ENCODE measurements around the gene ASPSCR1.

Gene ASPSCR1

DNA sequence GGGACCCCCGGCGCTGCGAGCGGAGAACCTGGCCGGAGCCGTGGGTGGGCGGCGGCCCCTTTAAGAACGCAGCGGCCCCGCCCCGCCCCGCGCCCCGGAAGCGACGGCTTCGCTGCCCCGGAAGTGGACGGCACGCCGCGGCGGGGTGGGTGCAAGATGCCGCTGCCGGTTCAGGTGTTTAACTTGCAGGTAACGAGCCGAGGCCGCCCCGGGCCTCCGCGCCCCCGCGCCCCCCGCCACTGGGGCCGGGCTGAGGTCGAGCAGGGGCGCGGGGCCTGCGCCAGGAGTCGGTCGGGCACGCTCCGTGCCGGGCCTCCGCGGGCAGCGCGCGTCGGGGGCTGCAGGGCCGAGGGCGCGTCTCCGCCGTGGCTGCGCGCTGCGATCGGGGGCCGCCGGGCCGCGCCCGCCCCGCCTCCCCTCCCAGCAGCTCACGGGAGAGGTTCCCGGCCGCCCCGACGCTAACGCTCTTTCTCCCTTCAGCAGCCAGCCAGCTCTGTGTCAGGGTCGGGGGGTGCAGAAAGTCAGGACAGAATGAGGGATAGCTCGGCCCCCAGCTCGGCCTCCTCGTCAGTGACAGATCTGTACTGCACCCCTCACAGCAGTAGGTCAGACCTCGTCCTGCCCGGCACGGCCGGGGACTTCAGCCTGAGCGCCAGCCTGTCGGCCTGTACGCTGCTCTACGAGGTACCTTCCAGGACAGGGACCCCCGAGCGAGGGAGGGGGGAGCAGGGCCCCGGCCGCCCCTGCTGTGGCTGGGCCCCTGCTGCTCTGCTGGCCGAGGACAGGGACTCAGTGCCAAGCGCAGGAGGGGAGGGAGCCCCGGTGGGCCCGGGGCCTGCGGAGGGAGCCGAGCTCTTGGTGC, 74.6 kb downstream of the ASPSCR1 start, which contains the start of the genes GPS1 and RFNG:
TSS of gene GPS1 (plus strand) at position 123 of the 862 bp plus-strand sequence. CDS start at position 157, 34 bp downstream.
TSS of gene RFNG (minus strand) at position 36 of the 862 bp plus-strand sequence. CDS start 45 bp downstream, outside the sequence.
- peak; percentile 79 for DNase-seq (ENCODE audit: low spot score)
- no peaks in the 10 kb centered on the region for H3K9me3 Mint-ChIP-seq
- H3K27ac Mint-ChIP-seq, result peak within 1 kb of the TSS; percentile 91
- H3K4me1 Mint-ChIP-seq (ENCODE audit: low read depth), result peaks cover 3% of the 10 kb centered on the region
- H3K4me3 Mint-ChIP-seq, result peak within 1 kb of the TSS; percentile 89
- peaks cover 13% of the 10 kb centered on the region for H3K36me3 Mint-ChIP-seq (ENCODE audit: low read depth)
- H3K27me3 Mint-ChIP-seq (ENCODE audit: low read depth), result no peaks in the 10 kb centered on the region

DNA sequence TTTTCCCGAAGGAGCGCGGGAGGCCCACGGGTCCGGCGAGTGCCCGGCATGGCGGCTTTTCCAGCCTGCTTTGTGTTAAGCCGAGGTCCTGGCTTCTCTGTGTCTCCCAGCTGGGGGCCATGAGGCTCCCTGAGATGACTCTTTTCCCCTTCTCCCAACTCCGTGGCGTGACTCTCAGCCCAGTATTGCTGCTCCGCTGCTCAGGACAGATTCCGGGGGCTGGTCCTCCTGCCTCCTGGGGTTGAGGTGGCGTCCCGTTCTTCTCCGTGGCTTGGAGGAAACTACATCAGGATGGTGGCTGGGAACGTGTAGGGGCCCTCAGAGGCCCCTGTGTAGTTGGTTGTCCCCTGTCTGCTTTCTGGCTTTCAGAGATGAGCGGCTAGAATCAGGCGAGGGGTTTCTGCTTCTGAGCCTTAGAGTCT, 75.2 kb downstream of the ASPSCR1 start:
- peak overlapping the region; percentile 79 for H3K4me3 Mint-ChIP-seq
- H3K36me3 Mint-ChIP-seq (ENCODE audit: low read depth), result peaks cover 14% of the 10 kb centered on the region
- no peak for DNase-seq (ENCODE audit: low spot score)
- peaks cover 3% of the 10 kb centered on the region for H3K4me1 Mint-ChIP-seq (ENCODE audit: low read depth)
- peak overlapping the region; percentile 36 for H3K27ac Mint-ChIP-seq
- H3K9me3 Mint-ChIP-seq, result no peaks in the 10 kb centered on the region
- H3K27me3 Mint-ChIP-seq (ENCODE audit: low read depth), result no peaks in the 10 kb centered on the region

DNA sequence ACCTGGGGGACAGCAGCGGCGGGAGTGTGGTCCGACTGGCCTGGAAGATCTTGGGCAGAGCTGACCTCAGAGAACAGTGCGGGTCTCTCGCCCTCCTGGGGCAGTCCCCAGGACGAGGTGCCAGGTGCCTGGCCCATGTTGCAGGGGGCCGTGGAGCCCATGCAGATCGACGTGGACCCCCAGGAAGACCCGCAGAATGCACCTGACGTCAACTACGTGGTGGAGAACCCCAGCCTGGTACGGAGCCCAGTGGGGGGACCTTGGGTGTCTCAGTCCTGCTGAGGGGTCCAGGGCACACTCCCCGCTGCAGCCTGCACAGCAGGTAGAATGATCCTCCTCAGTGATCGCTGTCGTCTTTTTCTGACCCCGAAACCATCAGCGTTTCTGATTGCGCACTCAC, 75.7 kb downstream of the ASPSCR1 start:
- Mint-ChIP-seq H3K27me3 (ENCODE audit: low read depth) (no peaks in the 10 kb centered on the region), H3K9me3 (no peaks in the 10 kb centered on the region), H3K4me1 (ENCODE audit: low read depth) (peaks cover 3% of the 10 kb centered on the region), H3K27ac (no peak overlapping the region), H3K4me3 (peak overlapping the region; percentile 79), H3K36me3 (ENCODE audit: low read depth) (peaks cover 18% of the 10 kb centered on the region)
- DNase-seq (ENCODE audit: low spot score), result no peak

DNA sequence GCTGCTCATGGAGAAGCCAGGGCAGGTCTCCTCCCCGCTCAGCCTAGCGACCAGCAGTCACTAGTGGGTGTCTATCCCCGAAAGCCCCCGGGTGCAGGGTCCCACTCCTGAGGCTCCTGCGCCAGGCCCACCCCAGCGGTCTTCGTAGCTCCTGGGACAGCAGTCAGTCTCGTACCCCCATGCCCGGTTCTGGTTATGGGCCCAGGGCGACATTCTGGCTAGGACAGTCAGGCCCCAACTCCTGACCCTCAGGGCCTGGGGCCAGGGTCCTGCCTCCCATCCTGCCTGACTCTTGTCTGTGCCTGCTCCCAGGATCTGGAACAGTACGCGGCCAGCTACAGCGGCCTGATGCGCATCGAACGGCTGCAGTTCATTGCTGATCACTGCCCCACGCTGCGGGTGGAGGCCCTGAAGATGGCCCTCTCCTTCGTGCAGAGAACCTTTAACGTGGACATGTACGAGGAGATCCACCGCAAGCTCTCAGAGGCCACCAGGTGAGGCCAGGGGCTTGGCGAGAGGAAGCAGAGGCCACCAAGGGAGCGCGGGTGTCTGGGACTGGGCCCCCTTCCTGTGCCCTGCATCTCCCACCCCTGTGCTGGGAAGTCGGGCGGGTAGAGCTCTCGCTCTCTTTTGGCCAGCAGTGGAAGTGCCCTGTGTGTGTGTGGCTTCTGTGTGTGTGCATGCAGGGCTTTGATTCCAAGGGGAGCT, 76.3 kb downstream of the ASPSCR1 start:
- no peak overlapping the region for H3K27ac Mint-ChIP-seq
- no peaks in the 10 kb centered on the region for H3K9me3 Mint-ChIP-seq

DNA sequence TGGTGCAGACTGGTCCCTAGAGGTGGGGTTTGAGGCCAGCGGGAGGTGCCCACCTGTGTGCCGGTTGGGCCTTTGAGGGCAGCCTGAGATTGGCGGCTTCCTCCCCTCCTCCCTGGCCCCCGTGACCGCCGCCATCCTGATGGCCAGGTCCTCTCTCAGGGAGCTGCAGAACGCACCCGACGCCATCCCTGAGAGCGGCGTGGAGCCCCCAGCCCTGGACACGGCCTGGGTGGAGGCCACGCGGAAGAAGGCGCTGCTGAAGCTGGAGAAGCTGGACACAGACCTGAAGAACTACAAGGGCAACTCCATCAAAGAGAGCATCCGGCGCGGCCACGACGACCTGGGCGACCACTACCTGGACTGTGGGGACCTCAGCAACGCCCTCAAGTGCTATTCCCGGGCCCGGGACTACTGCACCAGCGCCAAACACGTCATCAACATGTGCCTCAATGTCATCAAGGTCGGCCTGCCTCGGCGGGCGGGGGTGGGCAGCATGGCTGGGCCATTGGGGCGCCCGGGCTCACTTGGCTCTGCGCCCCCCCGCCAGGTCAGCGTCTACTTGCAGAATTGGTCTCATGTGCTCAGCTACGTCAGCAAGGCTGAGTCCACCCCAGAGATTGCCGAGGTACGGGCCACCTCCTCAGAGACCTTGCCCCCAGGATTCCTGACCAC, 77.1 kb downstream of the ASPSCR1 start:
- Mint-ChIP-seq H3K9me3 (no peaks in the 10 kb centered on the region), H3K36me3 (ENCODE audit: low read depth) (peaks cover 18% of the 10 kb centered on the region), H3K4me1 (ENCODE audit: low read depth) (peaks cover 3% of the 10 kb centered on the region), H3K4me3 (no peak overlapping the region), H3K27ac (no peak overlapping the region), H3K27me3 (ENCODE audit: low read depth) (no peaks in the 10 kb centered on the region)
- DNase-seq (ENCODE audit: low spot score), result no peak

More for the DNA sequence above, 76.3 kb downstream of the ASPSCR1 start:
- peaks cover 18% of the 10 kb centered on the region for H3K36me3 Mint-ChIP-seq (ENCODE audit: low read depth)
- peak overlapping the region; percentile 79 for H3K4me3 Mint-ChIP-seq
- H3K4me1 Mint-ChIP-seq (ENCODE audit: low read depth), result peaks cover 3% of the 10 kb centered on the region
- H3K27me3 Mint-ChIP-seq (ENCODE audit: low read depth), result no peaks in the 10 kb centered on the region
- no peak for DNase-seq (ENCODE audit: low spot score)

DNA sequence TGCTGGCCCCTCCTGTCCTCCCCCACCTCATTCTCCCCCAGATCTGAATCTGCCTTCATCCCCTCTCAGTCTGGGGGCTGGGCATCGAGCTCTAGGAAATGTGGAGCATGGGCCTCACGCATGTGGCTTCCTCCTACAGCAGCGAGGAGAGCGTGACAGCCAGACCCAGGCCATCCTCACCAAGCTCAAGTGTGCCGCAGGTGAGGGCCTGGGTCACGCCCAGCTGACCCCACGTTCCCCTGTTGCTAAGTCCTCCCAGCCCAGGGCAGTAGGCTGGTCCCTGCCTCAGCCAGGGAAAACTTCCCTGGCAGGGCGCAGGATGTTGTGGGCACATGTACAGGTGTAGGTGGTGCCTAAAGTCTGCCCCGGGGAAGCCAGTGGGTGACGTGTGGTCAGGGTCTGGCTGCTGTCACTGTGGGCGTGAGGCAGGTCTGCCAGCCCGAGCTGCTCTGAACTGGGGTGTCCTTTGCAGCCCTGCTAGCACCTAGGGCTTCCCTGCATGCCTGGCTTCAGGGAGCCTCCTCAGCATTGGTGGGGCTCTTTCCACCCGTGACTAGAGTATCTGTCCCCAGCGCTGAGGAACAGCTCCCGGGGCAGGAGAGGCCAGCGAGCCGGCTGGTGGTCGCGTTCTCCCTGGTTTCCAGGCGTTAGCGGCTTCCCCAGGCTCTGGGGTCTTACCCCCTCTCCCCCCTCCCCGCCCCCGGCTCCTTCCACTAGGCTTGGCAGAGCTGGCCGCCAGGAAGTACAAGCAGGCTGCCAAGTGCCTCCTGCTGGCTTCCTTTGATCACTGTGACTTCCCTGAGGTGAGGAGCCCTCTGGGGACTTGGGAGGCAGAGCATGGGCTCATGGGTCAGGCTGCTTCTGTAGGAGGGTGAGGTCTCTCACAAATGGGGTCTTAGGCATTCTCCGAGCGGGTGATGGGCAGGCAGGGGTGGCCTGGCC, 77.9 kb downstream of the ASPSCR1 start:
- Mint-ChIP-seq H3K4me1 (ENCODE audit: low read depth) (peaks cover 3% of the 10 kb centered on the region), H3K9me3 (no peaks in the 10 kb centered on the region), H3K27me3 (ENCODE audit: low read depth) (no peaks in the 10 kb centered on the region), H3K36me3 (ENCODE audit: low read depth) (peaks cover 22% of the 10 kb centered on the region), H3K27ac (no peak overlapping the region), H3K4me3 (no peak overlapping the region)
- no peak for DNase-seq (ENCODE audit: low spot score)

DNA sequence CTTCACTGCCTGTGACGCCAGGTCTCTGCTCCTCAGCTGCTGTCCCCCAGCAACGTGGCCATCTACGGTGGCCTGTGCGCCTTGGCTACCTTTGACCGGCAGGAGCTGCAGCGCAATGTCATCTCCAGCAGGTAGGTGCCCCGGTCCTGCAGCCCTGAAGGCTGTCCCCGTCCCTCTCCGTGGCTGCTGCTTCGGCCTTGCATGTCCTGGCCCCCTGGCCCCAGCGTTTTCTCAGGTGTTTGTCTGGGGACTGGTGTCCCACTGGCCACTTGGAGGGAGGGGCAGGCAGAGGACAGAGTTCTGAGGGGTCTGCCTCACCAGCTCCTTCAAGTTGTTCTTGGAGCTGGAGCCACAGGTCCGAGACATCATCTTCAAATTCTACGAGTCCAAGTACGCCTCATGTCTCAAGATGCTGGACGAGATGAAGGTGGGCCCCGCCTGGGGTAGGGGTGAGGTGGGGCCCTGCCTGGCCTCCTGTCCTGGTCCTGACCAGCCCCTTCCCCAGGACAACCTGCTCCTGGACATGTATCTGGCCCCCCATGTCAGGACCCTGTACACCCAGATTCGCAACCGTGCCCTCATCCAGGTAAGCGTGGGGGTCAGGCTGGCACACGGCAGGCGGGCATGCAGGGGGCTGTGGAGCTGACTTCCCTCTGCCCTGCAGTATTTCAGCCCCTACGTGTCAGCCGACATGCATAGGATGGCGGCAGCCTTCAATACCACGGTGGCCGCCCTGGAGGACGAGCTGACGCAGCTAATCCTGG, 78.7 kb downstream of the ASPSCR1 start:
- Mint-ChIP-seq H3K9me3 (no peaks in the 10 kb centered on the region), H3K27me3 (ENCODE audit: low read depth) (no peaks in the 10 kb centered on the region), H3K4me3 (no peak overlapping the region), H3K36me3 (ENCODE audit: low read depth) (peaks cover 22% of the 10 kb centered on the region), H3K4me1 (ENCODE audit: low read depth) (peaks cover 3% of the 10 kb centered on the region), H3K27ac (no peak overlapping the region)
- no peak for DNase-seq (ENCODE audit: low spot score)

DNA sequence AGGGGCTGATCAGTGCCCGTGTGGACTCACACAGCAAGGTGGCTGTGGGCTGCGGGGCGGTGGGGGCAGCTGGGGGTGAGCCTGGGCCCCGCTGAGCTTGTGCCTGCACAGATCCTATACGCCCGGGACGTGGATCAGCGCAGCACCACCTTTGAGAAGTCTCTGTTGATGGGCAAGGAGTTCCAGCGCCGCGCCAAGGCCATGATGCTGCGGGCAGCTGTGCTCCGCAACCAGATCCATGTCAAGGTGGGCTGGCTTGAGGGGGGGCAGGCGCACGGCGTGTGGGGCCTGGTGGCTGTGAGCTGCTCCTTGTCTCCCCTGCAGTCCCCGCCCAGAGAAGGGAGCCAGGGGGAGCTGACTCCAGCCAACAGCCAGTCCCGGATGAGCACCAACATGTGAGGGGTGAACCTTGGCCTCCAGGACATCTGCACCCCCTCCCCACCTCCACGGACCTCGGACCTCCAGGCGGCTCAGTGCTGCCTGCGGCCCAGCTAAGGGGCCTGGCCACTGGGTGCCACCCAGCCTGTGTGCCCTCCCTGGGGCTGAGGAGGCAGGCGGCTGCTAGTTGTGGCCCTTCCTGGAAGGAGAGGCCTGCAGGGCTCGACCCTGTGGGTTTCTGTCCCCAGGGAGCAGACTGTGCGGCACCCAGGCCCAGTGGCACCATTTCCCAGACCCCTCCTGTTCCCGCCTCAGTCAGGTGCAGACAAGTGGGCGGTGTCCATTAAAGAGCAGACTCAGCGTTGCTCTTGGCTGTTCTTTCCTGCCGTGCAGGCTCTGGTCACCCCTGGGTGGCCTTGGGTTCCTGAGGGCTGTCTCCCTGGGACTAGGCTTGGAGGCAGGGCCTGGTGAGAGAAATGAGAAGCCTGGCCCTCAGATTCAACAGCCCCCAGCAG, 79.5 kb downstream of the ASPSCR1 start:
- Mint-ChIP-seq H3K4me1 (ENCODE audit: low read depth) (peaks cover 3% of the 10 kb centered on the region), H3K36me3 (ENCODE audit: low read depth) (peaks cover 22% of the 10 kb centered on the region), H3K9me3 (no peaks in the 10 kb centered on the region), H3K4me3 (no peak overlapping the region), H3K27me3 (ENCODE audit: low read depth) (no peaks in the 10 kb centered on the region), H3K27ac (no peak overlapping the region)
- no peak for DNase-seq (ENCODE audit: low spot score)

DNA sequence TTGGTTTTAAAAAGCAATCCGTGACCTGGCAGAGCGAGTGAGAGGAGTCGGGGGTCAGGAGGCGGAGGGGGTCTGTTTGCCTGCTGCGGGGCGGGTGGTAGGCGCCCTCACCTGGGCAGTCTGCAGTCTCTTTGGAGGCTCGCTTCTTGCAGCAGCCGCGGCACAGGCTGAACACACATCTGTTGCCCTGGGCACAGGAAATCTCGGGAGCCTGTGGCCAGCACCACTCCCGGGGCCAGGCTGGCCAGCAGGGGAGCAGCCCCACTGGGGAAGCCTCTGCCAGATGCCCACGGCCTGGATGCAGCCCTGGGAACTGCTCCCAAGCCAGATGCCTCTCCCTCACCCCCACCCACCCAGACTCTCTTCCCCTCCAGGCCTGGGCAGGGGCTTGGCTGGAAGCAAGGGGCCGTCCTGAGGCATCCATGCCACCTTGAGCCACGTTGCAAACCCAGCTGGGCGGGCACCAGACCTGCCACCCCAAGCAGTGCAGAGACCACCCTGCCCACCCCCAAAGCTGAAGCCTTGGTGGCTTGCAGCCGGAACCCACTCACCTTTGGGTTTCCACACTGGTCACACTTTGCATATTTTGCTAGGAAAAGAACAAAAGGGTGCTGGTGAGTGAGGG, 80.9 kb downstream of the ASPSCR1 start:
- Mint-ChIP-seq H3K9me3 (no peaks in the 10 kb centered on the region), H3K36me3 (ENCODE audit: low read depth) (peaks cover 21% of the 10 kb centered on the region), H3K27ac (no peak overlapping the region), H3K4me1 (ENCODE audit: low read depth) (peaks cover 2% of the 10 kb centered on the region), H3K27me3 (ENCODE audit: low read depth) (no peaks in the 10 kb centered on the region), H3K4me3 (no peak overlapping the region)
- DNase-seq (ENCODE audit: low spot score), result no peak

DNA sequence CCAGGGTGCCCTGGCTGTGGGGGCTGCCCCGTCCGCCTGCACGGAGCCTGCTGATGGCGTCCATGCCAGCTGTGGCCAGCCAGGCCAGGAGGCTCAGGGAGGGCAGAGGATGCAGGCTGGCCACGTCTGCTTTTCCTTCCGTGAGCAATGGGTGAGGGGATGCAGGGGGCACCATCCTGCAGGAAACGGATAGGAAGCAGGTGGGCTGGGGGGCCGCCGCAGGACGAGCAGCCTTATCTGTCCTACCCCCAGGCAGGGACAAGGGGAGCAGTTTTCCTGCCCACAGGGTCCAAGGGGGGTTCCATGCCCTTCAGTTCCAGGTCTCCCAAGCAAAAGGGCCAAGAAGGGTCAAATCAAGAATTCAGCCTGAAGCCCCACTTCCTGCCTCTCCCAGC, 81.4 kb downstream of the ASPSCR1 start:
- H3K27ac Mint-ChIP-seq, result no peak overlapping the region
- DNase-seq (ENCODE audit: low spot score), result no peak
- H3K4me1 Mint-ChIP-seq (ENCODE audit: low read depth), result no peaks in the 10 kb centered on the region
- H3K9me3 Mint-ChIP-seq, result no peaks in the 10 kb centered on the region
- peaks cover 21% of the 10 kb centered on the region for H3K36me3 Mint-ChIP-seq (ENCODE audit: low read depth)
- no peaks in the 10 kb centered on the region for H3K27me3 Mint-ChIP-seq (ENCODE audit: low read depth)
- no peak overlapping the region for H3K4me3 Mint-ChIP-seq

DNA sequence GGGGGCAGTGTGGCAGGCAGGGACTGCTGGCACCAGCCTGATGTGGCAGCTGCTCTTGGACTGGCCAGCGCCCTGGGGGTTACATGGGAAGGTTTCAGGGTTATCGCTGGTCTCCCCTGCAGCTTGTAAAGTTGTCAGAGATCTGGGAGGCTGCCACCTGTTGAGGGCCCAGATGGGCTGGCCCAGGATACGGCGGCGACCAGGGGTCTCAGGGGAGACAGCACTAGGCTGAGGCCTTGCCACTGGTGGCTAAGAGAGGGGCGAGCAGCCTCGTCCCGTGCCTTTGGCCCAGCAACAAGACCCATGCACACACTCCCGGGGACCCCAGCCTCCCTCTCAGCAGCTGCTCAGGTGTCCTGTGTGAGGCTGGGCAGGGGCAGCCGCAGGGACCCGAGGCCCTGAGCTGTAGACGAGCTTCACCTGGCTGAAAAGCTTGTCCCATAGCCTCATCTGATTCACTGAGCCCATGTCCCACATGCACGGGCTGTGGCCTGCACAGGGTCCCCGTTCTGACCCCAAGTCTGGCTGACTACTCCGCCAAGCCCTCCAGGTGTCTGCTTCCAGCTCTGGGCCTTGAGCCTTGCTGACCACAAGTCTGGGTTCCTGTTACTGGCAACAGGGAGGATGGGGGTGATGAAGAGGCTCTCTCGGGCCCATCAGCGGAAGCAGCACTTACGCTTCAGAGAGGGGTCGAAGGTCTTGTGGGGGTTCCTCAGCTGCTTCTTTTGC, 82.0 kb downstream of the ASPSCR1 start:
- no peaks in the 10 kb centered on the region for H3K9me3 Mint-ChIP-seq

More for the DNA sequence above, 82.0 kb downstream of the ASPSCR1 start:
- no peak overlapping the region for H3K4me3 Mint-ChIP-seq
- no peak for DNase-seq (ENCODE audit: low spot score)
- H3K27me3 Mint-ChIP-seq (ENCODE audit: low read depth), result no peaks in the 10 kb centered on the region
- H3K36me3 Mint-ChIP-seq (ENCODE audit: low read depth), result peaks cover 21% of the 10 kb centered on the region
- no peak overlapping the region for H3K27ac Mint-ChIP-seq
- H3K4me1 Mint-ChIP-seq (ENCODE audit: low read depth), result peaks cover 1% of the 10 kb centered on the region

All from T-helper 2 cell treated with Interferon-gamma antibody and Interleukin-4, amounts not matched to agents 5 μg/mL and 100 μg/mL, for 36 hours (primary cell).